GM10847 (cell line): ENCODE measurements around the gene CD200.

ENCODE experiments used
- POLR2A ChIP-seq: IDR thresholded peaks from 2 replicates; pipeline ENCODE4 v1.6.1; 2011; ENCODE audit not compliant: insufficient read length; ENCODE audit errors: extremely low read depth

Gene CD200, protein sequence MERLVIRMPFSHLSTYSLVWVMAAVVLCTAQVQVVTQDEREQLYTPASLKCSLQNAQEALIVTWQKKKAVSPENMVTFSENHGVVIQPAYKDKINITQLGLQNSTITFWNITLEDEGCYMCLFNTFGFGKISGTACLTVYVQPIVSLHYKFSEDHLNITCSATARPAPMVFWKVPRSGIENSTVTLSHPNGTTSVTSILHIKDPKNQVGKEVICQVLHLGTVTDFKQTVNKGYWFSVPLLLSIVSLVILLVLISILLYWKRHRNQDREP

DNA sequence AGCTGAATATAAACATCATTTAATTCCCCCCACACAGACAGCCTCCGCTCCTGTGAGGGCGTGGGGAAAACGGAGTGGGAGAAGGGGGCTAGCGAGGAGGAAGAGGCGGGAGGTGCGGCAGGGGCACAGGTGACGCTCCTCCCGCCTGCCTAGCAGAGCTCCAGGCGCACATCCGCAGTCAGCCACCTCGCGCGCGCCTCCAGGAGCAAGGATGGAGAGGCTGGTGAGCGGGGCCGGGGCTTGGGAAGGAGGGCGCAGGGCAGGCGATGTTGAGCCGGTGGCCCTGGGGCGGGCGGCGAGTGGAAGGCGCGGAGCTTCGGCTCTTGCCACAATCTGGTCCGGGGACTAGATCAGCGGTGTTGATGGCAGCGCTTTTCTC, at the start of gene CD200:
Gene CD200 (plus strand): TSS at position 155 of the 379 bp plus-strand sequence. CDS start 57 bp downstream, at position 212.
- TF ChIP-seq POLR2A = peak; percentile 51

DNA sequence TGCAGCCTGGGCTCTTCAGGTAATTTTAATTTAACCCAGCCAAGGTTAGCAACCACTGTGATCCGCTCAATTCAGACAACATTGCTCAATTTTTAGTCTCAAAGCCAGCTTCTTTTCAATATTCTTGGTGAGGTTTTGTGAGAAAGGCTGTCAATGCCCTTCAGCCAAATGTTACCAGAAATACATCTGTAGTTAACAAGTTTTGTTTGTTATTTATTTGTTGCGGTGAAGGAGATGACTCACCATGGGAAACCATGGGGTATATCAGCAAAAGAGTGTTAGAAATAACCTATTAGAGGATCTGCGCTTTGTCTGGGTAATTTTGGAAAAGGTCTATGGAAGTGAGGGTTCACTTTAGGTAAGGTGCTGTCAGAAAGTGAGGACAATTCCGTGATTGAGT, 43.9 kb upstream of the CD200 start:
- TF ChIP-seq POLR2A = no peak

DNA sequence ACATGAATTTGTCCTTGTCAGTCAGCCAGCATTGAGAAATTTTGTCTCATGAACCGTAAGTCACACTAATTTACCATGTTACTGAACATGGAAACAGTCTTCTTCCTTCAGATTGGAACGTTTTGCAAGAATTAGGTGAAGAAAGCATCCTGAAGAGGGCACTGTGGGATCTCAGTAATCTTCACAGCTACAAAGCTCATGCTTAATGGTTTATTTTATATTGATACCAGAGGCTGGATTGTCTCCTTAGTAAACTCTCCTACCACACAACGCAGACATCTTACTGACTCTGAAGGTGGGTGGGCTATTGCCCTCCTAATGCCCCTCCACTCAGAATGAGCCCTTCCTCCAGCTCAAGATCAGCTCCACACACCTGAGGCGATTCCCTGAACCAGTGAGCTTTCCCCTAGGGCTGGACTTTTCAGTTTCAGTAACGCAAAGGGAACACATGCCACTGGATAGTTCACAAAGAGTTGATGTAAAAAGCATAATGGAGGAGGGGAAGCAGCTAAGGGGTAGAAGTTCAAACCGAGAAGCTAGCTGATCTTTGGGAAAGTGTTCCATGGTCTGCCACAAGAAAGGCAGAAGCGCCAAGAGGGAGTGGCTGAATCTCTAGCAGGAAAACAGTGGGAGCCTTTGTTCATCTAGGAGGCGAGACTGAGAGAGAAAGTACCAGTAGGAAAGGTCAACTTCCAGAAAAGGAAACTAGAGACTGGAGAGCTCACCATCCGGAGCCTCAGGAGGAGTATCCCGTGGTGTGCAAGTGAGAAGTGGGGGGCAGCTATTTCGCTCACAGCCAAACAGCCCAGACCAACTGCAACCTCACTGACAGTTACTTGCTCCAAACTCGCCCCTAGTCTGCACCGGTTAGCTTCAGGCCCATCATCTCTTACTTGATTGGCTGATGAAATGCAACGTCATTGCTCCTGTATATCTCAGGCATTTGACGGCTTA, 39.3 kb upstream of the CD200 start, which contains the start of gene SLC9C1:
Gene SLC9C1 (minus strand): TSS at position 849 of the 954 bp plus-strand sequence. CDS start 7,425 bp downstream, outside the sequence.
- TF ChIP-seq POLR2A = no peak

DNA sequence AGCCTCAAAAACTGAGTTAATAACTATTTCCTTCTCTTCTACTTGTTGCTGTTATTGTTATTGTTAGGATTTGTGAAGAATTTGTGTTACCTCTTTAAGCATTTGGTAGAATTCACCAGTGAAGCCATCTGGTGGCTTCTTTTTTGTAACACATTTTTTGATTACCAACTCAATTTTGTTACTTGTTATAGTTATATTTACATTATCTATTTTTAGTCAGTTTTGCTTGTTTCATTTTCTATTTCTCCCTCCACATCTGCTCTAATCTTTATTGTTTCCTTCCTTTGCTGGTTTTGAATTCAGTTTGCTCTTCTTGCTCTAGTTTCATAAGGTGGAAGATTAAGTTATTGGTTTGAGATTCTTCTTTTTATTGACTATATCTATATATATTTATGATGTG, 35.2 kb upstream of the CD200 start:
- no peak for TF ChIP-seq POLR2A

DNA sequence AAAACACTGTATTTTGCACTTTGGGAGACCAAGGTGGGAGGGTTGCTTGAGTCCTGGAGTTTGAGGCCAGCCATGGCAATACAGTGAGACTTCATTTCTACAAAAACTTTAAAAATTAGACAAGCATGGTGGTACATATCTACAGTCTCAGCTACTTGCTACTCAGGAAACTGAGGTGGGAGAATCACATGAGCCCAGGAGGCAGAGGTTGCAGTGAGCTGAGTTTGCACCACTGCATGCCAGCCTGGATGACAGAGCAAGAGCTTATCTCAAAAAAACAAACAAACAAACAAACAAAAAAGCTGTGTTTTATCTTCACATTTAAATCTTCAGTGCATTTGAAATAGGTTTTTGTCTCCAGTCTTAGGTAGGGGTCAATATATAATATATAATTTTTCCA, 34.2 kb upstream of the CD200 start:
- TF ChIP-seq POLR2A = no peak

DNA sequence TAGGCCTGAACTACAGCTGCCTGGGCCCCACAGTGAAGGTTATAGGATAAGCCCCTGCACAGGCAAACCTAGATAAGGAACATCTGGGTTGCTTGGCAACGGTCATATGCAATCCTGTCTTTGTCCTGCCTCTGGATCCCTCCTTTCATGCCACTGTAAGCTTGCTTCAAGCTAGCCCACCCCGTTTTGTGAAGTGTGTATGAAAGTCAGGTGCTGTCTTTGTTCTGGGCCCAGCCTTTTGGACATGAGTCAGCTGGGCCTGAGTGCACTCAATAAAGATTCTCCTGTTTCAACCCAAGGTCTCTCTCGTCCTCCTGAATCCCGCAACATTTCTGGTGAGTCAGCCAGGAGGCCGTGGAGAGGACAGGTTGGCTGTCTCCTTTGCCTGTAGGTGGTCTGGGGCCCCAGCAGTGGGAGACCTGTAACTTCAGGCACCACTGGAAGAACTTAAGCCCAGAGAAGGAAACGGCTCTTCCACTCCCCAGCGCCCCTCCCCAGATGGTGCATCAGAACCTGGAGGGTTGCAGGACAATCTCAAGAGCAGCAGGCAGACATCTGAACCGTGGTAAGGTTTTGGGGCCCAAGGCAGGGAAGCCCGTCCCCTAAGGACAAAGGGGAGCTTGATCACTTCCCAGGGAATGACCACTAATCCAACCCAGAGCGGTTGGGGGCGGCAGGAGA, 30.7 kb upstream of the CD200 start:
- TF ChIP-seq POLR2A = no peak

DNA sequence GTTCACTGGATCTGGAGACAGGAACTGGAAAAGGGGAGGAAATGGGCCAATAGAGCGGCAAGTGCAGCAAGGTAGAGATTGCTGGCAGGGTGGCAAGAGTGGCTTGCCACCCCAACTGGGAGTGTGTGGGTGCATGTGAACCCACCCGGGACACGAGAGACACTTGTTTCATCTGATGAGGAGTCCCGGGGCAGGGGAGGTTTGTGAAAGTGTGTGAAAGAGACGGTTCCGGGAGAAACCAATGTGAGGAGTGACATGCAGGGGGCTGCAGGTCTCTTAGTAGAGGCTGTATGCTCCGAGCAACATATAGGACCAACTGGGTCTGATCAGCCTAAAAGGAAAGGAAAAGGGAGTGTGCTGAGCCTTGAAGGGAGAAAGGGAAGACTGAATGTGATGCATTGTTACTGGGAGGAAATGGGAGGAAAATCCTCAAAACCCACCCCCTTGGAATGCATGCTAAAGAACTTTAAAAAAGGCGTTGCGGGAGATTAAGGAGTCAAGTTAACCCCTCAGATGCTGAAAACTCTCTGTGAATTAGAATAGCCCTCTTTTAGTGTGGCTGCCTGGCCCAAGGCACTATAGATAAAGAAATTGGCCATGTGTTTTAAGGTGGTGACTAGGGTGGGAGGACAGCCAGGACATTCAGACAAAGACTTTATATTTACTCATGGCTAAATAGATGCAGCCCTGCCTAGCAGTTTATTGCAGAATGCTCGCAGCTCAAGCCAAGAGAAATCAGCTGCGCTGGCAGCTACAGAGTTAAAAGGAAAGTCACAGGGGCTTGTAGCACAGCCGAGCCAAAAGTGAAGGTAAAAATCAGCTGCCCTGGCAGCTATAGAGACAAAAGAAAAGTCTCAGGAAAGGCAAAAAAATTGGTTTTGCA, 29.8 kb upstream of the CD200 start:
- TF ChIP-seq POLR2A = no peak

DNA sequence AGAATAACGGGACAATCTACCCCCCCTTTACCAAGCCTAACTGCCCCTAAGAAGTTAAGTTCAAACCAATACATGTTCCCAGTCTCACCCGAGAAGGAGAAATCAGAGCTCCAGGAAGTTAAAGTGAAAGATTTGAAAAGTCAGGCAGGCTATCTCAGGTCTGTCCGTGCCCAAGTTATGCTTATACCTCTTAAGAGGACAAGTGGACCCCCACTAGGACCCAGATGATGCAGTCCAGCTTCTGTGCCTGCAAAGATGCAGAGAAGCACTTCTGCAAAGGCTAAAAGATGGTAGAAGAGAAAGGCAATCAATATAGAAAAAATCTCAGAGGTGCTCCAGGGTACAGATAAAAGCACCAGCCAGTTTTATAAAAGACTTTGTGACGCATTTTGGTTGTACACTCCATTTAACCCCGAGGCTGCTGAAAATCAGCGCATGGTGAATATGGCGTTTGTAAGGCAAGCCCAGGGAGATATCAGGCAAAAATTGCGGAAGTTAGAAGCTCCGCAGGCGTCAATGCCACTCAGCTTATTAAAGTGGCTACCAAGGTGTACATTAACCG, 29.1 kb upstream of the CD200 start:
- no peak for TF ChIP-seq POLR2A

DNA sequence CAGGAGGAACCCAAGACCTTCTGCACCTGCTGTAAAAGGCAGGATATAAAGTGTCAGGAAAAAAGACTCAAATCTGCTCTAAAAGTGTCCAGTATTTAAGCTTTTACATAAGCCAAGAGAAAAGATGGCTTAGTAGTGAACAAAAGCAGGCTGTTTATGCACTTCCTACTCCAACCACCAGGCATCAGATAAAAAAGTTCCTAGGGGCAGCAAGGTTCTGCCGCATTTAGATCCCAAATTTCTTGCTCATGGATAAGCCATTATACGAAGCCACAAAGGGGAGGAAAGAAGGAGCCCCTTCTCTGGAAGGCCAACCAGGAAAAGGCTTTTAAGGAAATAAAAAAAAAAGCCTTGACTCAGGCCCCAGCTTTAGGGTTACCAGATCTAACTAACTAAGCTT, 28.3 kb upstream of the CD200 start:
- TF ChIP-seq POLR2A = no peak

DNA sequence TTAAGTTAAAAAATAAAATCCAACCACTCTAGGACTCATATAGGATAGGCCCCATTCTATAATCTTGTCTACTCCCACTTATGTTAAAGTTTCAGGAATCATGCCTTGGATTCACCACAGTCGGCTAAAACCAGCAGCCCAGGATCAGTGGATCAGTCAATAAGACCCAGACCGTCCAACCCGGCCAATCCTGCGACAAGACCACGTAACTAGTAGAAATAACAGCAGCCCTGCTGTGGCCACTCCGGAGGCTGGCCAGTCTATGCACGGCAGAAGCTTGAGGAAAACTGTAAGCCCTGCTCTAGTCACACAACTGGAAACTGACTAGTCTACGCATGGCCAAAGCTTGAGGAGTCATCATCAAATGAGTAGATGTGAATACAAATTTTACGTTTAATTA, 26.1 kb upstream of the CD200 start:
- no peak for TF ChIP-seq POLR2A

DNA sequence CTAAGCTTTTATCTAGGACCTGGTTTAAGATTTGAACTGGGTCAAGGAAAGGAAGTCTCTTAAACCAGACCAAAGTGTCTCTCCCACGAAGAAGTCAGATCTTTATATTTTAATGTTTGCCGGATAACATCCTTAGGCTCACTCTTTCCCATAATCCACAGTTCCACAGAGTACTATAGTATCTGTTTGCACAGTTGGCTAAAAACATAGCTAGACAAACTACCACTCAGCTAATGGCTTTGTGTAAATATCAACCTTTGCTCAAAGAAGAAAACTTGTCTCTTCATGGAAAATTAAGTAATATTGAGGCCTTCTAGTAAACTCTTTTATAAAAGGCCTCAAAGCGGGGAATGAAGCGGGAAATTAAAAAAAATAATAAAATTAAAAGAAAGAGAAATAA, 25.4 kb upstream of the CD200 start:
- no peak for TF ChIP-seq POLR2A

DNA sequence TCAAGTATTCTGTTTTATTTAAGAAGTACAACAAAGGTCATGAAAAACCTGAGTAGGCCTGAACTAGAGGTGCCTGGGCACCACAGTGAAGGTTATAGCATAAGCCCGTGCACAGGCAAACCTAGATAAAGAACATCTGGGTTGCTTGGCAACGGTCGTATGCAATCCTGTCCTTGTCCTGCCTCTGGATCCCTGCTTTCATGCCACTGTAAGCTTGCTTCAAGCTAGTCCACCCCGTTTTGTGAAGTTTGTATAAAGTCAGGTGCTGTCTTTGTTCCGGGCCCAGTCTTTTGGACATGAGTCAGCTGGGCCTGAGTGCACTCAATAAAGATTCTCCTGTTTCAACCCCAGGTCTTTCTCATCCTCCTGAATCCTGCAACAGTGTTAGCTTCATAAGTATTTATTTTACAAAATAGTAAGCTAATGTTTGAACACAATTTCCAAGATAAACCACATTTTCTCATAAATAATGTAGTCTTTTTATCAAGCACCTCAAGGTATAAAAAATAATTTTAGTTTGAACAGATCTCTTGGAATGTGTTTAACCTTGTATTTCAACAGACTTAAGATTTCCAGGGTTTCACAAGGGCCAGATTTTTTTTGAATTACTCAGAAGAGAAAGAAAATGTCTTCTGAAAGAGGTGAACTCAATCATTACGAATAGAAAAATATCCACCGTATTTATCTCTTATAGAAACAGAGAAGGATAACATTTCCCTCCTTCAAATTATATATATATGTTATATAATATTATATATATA, 24.6 kb upstream of the CD200 start:
- no peak for TF ChIP-seq POLR2A

DNA sequence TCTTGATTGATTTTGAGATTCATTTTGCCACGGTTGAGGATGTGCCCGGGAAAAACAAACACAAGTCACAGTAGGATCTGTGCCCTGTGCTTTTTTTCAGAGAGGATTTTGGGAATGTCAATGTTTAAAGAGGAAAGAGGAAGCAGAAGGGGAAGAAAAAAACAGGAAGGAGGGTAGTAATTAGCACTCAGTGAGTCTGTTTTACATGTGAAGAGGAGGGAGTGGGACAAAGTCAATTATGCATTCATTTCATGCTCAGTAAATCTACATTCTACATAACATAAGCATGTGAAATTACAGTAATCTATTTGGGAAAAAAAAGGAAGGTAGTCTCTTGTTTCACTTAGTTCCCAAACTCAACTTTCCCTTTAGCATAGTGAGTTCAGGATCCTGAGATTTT, 18.3 kb upstream of the CD200 start:
- no peak for TF ChIP-seq POLR2A

DNA sequence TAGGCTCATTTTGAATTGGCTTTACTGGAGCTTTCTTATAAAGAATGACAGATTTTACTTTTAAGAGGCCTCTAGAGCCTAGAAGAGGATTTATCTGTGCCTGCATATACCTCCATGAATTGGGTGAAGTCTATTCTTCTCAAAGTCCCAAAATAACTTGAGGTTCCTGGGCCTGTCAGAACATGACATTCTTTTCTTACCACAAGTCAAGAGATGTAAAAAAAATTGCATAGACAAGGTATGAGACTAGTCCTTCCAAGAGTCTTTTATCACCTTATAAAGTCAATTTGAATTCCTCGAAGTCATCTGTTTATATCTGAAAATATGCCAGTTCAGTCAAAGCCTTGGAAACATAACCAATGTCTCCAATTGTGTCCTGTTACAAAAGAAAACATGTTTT, 17.2 kb upstream of the CD200 start:
- no peak for TF ChIP-seq POLR2A
